Non-pigmented ciliary epithelial cell (primary cell): ENCODE data around the gene ZNF195.
"Not testable (repeated sequence)": the region's sequence is repeated elsewhere in the genome, so short reads cannot be mapped to it uniquely, and the experiment has no call there.

ENCODE experiments used
- DNase-seq: peaks from one replicate; pipeline ENCODE4 v3.0.0-alpha.2; 2010; ENCODE audit warnings: low read depth

Gene ZNF195

DNA sequence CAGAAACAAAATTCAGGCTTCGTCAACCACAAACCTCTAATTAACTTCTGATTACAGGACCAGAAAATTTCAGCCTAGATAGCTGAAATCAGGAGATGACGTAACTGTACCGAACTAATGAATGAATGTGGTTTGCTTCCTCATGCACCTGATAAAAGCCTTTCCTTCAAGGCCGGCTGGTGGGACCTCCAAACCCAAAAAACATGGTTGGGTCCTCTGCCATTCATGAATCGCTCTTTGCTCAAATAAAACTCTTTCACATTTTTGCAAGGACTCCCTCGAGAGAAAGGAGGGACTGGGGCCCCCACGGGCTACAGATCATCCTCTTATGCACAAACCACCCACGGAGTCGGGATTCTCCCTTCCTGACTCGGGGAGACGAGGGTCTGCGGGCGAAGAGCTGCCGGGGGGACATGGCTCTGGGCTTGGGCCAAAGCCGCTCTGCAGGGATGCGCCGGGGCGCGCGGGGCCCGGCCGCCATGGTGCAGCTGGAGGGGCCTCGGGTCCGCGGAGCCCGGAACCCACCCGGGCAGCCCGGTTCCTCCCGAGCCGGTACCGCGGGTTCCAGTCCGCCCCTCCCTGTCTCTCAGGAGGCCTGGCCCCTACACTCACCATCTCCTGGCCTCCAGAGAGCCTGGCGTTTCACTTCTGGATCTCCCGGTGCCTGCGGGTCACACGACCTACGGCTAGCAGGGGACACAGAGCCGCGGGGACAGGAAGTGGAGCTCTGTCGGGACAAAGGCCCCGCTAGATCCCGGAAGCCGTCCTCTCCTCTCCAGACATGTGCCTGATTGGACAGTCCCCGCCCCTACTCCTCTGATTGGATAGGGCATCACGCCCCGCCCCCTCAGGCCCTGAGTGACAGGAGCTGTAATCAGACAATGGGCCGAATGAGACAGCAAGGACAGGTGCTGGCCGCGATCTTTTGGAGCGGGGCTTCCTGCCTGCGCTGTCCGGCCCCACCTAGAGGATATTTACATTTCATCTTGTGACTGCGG, at the start of gene ZNF195:
TSS of gene ZNF195 (minus strand) at position 721 of the 998 bp plus-strand sequence. CDS start at position 615, 106 bp downstream.
- peak; percentile 75 for DNase-seq

DNA sequence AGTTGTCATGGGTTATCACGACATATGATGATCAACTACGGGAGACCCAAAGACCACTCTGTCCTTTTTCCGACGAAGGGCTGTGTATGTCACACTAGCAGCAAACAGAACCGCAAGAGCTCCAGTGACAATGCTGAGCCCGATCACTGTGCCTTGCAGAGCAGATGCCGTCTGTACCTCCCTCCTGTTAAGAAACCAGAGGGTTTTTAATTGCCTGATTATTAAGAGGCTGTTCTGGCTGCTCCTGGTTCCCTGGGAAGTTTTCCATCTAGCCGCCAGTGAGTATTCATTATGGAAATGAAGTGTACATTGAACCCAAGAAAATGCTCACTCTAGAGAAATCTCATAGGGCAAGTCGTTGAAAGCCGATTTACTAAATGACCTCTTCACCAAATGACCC, 49.1 kb upstream of the ZNF195 start:
- DNase-seq, result not testable (repeated sequence)

DNA sequence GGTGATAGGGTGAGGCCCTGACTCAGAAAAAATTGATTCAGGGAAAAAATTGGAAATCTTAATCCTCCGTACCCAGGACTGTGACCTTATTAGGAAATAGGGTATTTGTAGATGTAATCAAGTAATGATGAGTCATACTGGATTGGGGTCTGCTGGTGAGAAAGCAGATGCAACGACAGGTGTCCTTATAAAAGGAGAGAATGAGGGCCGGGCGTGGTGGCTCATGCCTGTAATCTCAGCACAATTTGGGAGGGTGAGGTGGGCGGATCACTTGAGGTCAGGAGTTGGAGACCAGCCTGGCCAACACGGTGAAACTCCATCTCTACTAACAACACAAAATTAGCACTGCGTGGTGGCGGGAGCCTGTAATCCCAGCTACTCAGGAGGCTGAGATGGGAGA, 47.6 kb upstream of the ZNF195 start:
- not testable (repeated sequence) for DNase-seq

DNA sequence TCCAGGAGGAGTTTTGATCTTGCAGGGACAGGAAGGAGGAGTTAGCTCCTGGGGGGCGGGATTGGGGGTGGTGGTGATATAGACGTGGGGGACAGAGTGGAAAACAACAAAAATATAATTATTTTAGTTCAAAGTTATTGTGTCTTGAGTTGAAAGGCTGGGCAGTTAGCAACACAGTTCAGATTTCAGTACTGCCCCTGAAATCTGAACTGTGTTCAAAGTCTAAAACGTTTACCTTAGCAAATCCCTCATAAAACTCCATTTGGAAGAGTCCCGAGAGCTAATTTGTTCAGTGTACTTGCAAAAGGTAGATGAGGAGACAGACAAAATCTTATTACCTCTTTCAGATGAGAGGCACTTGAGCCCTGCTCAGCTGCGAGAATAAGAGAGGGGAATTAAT, 45.0 kb upstream of the ZNF195 start:
- not testable (repeated sequence) for DNase-seq

DNA sequence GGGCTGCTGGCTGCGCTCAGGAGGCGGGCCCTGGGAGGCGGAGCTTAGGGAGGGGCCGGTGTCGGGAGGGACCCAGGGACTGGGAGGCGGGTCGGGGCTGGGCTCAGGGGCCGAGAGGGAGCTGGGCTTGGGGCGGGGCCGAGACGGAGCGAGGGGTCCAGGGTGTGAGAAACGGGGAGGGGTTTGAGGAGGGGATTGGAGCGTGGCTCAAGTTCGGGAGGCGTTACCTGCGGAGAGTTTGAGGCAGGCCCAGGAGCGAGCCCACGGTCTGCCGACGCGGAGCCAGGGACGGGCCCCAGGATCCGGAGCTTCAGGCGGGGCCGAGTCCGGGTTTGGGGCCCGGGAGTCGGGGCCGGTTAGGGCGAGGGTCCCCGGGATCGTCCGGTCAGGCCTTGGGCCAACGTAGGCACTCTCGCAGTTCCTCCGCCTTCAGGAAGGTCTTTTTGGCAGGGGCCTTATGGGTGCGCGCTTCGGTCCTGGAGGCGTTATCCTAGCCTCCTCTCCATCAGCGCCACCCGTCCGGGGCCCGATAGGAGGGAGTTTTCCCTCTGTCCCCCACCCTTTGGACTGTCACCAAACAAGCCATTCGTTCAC, 44.3 kb upstream of the ZNF195 start:
- DNase-seq, result not testable (repeated sequence)

DNA sequence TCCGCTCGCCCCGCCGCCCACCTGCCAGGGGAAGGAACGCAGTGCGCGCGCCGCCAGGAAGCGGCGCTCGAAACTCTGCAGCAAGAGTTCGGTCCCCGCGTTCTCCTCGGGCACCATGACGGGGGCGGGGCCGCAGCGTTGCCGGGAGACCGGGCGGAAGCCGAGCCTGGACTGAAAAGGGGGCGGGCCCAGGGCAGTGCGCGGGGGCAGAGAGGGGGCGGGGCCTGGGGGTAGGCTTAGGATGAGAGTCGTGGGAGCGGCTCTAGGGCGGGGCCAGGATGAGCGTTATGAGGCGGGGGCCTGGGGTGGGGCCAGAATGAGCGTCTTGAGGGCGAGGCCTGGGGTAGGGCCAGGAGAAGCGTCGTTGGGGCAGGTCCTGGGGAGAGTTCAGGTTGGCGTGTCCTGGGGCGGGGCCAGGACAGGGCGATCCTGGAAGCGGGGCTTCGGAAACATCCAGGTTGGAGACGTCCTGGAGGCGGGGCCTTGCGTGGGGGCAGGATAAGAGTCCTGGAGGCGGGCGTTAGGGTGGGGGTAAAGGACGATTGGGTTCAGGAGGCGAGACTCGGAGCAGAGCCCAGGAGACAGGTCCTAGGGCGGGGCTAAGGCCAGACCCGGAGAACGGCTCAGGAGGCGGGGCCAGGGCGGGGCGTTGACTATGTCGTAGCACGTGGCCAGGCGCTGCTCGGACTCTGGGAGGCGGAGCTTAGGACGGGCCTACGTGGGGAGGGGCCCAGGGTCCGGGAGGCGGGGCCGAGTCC, 43.6 kb upstream of the ZNF195 start:
- DNase-seq, result peak; percentile 78

DNA sequence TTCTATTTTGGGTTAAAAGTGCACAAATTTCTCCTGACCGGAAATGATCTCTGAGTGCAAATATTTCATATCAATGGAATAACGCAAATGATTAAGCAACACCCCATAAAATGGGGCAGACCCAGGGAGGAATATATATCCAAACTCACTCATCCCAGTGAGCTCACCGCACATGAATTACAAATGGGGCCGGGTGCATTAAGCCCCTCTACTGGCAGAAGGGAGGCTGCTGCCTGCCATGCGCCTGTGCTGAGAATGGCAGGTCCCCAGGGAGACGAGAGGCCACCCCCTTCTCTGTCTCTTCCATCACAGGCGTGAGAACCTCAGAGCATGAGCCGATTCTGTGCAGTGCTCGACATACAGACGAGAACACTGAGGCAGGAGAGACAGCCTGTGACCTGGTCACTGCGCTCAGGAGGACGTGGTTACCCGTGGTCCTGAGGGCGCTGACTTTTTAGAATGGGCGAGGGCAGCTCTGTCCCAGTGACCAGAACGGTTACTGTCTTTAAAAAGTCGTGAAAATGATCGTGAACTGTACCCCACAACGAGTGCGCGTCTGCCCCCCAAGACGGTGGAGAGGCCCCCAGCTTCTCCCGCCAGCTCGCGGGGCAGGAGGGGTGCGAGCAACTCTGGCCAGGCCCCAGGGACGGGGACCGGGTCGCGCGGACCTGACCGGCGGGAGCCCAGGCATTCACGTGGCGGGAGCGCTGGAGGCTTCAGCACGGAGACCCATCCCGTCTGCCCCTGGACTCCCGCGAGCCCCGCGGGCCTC, 42.8 kb upstream of the ZNF195 start:
- DNase-seq, result not testable (repeated sequence)

DNA sequence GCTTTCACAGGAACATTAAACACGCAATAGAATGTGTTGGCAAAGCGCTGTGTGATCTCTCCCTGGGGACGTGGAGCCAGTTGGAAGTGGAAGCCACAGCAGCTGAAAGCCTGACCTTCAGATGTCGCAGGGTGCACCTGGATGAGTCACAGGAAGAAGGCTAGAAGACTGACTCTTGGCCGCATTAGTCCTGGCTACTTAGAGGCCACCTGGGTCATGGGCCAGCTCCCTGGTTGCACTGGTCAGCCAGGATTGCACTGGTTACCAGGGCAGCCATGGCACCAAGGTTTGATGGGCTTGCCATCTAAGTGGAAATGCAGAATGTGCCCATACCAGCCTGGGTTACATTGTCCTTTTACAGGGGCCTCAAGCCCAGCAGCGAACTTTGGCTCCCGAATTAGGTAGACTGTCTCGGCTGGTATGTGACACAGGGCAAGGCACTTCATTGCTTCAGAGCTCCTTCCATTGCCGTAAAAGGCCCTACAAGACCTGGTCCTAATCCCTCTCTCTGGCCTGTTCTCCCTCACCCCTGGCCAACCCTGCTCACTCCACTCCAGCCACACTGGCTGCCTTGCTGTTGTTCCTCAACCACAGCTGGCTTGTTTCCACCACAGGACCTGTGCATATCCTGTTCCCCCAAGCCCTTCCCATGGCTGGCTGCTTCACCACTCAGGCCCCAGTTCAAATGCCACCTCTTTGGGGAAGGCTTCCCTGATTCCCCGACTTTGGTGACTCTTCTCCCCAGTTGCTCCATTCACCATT, 41.5 kb upstream of the ZNF195 start:
- DNase-seq, result not testable (repeated sequence)

DNA sequence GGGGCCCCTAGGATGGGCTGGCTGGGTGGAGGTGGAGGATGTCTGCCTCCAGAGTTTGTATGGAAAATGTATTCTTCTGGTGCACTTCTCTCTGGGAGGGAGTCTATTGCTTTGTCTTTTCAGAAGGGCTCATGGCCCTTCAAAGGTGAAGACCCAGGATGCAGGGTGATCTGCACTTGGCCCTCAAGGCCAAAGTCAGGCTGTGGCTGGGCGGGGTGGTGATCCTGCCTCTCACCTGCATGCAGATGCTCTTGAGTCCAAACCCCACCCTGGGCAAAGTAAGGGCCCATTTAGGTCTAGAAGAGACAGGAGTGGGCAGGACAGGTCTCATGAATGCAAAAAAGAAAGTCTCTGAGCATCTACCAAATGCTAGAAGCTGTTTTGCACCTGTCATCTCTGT, 40.5 kb upstream of the ZNF195 start:
- not testable (repeated sequence) for DNase-seq

DNA sequence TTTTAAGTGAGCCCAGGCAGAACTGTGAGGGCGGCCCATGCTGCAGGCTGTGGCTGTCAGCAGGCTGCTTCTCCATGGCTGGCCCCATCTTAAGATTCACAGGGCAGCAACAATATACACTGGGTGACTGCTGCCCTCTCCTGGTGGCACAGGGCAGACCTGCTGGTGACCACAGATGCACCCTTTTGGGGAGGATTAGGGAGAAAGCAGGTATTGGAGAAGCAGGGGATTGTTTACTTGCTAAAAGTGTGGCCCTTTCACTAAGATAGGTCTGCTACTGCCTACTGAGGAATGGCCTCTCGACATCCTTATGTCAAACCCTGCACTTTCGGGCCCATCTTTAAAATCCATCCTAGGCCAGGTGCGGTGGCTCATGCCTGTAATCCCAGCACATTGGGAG, 38.1 kb upstream of the ZNF195 start:
- not testable (repeated sequence) for DNase-seq

DNA sequence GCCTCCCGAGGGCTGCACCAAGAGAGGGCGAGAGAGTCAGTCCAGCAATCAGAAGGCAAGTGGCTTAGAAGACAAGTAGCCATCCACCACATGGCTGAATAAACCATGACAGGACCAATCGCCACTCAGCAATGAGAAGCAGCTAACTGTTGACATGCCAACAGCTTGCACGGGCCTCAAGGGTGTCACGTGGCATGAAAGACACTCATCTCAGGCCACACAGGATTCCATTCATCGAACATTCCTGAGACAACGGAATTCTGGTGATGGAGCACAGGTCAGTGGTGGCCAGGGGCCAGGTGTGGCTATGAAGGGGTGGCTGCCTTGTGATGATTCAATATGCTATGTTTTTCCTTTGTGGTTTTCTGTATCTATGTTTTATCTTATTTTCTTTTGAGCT, 36.4 kb upstream of the ZNF195 start:
- not testable (repeated sequence) for DNase-seq

DNA sequence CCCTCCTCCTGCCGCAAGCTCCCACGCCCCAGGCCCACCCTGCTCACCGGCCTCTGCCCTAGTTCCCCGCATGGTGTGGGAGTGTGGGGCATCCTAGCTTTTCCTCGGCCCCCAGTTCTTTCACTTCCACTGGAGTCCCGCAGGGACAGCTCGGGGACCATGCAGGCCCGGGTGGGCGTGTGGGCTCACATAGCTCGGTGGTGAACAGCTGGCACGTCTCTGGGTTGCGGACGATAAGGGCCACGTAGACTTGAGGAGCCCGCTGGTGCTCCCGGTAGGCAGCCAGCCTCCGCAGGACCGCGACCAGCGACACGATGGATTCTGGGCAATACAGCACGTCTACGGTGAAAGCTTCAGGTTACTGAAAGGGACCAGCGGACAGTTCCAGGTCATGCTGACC, 34.7 kb upstream of the ZNF195 start:
- DNase-seq, result not testable (repeated sequence)

DNA sequence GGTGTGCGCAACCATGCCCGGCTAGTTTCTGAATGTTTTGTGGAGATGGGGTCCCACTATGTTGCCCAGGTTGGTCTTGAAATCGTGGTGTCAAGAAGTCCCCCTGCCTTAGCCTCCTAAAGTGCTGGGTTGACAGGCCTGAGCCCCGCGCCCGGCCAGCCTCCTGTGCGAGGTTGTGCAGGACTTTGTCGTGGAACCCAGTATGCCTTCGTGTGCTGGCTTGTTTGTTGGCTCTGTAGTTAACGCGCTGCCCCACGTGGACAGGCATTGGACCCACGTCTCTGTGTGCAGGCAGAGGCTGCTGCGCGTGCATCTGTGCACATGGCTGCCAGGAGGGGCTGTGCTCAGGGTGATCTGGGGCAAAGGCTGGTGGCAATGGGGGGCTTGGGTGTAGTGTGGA, 33.9 kb upstream of the ZNF195 start:
- no peak for DNase-seq

DNA sequence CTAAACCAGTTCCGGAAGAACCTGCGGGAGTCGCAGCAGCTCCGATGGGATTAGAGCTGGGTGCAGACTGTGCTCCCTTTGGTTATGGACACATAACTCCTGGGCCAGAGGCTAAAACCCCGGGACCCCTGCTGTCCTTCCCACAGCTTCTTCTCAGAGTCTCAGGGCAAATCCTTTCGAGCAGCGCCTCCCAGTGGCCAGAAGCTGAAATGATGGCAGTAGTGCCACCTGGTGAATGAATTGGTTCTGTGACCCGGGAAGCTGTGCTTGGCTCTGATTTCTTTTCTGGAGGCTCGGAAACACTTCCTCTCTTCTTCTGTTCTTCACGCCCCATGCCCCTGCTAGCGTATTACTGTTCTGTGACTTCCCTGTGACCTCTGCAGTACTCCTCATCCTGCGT, 29.8 kb upstream of the ZNF195 start:
- DNase-seq, result not testable (repeated sequence)

DNA sequence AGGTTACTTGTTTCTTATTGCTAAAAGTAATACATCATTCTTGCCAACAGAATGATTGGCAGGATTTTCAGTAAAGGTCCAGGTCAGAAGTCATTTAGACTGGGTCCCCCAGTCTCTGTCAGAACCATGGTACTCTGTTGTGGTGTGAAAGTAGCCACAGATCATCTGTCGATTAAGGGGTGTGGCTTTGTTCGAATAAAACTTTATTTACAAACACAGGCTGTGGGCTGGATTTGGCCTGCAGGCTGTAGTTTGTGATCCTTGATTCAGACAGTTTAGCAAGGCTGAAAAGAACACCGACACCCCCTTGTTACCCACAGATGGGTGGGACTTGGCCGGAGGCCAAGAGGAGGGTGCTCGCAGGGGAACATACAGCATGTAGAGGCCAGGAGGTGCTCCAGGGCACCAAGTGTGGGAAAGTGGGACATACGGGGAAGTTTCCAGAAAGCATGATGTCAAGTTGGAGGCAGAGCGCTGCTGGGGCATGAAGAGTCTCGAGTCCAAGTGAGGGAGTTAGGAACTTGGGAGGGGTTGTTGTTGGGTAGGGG, 29.2 kb upstream of the ZNF195 start:
- not testable (repeated sequence) for DNase-seq

DNA sequence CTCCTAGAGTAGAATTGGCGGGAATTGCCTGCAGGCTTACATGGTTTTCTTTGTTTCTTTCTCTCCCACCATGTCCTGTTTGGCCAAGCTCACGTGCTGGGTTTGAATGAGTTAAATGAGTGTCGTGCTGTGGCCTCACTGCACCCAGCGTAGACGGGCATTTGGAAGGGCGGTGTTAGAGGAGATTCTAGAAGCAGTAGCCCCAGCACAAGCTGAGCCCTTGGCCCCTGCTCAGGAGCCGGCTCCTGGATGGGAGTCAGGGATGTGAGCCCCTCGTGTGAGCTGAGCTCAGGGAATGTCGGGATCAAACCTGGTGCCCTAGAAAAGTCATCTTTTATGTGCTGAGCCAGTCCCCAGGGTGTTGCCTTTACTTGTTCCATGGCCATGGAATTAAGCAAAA, 28.0 kb upstream of the ZNF195 start:
- not testable (repeated sequence) for DNase-seq

DNA sequence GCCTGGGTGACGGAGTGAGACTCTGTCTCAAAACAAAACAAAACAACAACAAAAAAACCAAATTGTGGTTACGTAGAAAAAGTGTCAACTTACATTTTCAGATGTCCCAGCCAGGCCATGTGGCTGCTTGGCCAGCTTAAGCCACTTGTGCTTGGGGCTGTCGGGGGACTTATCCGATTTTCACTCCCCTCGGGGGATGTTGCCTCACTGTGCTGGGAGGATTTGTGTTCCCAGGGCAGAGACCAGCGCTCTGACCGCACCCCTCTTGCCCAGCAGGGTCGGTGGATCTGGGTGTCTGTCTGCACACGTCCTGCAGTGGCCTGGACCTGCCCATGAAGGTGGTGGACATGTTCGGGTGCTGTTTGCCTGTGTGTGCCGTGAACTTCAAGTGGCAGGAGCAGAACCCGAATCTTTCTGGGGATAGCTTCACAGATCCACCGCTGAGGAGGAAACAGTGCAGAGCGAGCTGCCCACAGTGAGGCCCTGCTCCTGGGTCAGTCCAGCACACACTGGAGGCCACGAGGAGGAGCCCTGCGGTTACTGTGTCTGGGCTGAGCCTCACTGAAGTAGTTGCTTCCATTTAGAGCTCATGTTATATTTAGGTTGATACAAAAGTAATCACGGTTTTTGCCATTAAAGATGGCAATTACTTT, 27.4 kb upstream of the ZNF195 start:
- not testable (repeated sequence) for DNase-seq

DNA sequence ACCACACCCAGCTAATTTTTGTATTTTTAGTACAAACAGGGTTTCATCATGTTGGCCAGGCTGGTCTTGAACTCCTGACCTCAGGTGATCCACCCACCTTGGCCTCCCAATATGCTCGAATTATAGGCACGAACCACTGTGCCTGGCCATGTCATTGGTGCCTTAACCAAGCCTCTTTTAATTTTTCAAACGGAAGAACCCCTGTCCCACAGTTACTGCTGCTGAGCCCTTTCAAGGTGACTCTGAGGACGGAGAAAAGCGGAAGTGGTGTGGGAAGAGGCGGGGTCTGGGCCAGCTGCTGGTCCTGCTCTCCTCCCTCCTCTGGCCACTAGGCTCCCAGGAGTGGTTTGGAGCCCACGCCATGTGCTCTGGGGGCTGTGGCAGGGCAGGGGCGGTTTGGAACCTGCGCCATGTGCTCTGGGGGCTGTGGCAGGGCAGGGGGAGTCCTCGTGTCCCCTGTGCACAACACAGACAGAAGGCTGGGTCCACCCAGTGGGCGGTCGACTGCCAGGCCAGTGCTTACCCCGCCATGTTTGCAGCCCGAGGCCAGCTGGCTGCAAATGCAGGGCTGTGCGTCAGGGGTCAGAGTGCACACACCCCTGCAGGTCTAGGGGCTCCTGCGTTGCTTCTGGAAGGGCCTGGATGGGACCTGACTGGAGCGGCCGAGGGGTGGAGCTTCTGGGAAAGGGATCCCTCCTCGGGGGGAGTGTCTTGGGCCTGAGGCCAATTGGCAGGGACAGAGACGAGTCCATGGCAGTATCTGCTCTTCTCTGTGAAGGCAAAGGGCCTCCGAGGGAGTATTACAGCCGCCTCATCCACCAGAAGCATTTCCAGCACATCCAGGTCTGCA, 25.4 kb upstream of the ZNF195 start:
- DNase-seq, result not testable (repeated sequence)

DNA sequence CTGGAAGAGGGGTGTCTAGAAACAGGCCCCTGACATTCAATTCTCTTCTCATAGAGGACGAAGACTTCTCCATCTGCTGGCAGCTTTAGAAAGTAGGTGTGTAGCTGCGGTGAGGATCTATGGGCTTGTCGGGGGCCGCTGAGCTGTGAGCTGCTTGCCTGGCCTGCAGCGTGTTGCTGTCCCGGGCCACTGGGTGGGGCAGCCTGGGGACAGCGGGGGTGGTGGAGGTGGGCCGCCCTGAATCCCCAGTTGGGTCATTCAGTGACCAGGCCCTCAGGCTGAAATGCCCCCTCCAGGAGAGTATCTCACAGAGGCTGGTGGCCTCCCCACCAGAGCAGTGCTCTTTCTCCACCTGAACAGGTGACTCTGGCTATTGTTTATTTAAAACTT, 23.9 kb upstream of the ZNF195 start:
- not testable (repeated sequence) for DNase-seq
